Renal pelvis (tissue), 4 donors: ENCODE measurements around the gene MFRP. TPM values are rescaled to one million over a fixed set of nuclear protein-coding genes. Genes with fewer than 3 reads are reported as not detected.

Experiments used
- DNase-seq: peaks from one replicate; pipeline ENCODE4 v3.0.0-alpha.2; 2013
- polyA plus RNA-seq, 3 donors: library from polyadenylated mRNA; unstranded; fragments of 120-200 nt; gene quantifications; one replicate each; pipeline ENCODE4 v1.2.1, GENCODE V29; 2013; ENCODE audit not compliant: insufficient read length in 3 of 3

MFRP gene
- polyA plus RNA-seq, 3 donors = not detected

DNA sequence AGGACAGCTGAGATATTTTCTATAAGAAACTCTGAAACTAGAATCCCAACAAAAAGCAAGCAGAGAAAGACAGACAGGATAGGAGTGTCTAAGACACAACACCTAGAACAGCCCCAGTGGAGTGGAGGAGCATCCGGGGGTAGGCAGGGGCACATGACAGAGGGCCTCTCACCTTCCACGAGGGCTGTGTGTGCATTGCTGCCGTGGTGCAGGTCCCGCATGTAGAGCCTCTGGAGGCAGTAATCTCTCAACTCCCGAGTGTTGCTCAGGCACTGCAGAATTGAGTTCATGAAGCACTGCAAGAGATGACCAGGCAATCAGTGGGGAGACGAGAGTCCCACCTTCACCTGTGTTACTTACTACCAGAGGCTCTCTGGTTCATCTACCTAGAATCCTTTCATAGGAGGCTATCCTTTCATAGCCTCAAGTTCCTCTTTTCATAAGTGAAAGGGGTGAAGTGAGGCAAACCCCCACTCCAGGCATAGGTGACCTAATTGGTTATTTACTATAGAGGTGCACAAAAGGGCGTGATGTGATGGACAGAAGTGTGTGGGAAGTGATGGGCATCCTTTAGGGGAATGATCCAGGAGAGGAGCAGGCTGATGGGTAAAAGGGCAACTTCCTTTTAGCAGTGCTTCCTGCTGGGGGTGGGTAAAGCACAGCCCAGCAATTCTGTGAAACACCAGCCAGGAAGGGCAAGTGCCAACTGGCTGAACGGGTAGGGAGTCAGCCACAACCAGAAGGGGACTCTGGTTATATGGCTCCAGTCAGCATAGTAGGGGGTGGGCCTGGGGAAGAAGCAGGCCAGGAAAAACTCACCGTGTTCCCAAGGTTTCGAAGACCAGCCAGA is 13.1 kb upstream of the MFRP start:
- no peak for DNase-seq

- DNase-seq = no peak
Measured at GRCh38 chr11:119357074-119357473, 10.6 kb upstream of the MFRP start.

DNA sequence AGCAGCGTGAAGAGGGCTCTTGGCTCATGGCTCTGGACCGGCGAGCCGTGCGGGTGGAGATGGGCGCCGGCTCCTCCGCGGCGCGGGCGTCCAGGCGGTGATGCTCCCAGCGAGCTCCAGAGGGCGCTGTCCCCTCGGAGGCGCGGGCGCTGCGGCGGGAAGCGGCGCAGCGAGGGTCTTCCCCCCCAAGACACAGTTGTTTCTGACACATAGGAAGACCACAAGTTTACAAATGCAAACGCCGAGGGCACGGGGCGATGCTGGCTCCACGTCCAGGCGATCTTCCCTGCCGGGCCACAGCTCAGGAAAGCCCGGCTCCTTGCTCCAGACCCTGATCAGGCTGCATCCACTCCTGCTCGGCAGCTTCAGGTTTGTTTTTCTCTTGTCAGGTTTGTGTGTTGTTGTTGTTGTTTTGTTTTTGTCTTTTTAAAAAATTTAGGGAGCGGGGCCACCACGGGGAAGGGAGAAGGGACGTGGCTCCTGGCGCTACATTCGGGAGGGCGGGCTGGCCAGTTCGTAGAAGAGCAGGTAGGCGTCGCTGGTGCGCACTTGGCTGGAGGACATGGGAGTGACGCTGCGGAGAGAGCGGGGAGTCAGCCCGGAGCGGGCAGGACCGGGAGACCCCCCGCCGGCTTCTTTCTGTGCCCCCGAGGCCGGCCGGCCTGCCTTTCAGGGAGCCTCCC is 10.0 kb upstream of the MFRP start:
- peak; percentile 82 for DNase-seq

- DNase-seq = no peak
Measured at GRCh38 chr11:119355091-119355843, 8.8 kb upstream of the MFRP start.

DNA sequence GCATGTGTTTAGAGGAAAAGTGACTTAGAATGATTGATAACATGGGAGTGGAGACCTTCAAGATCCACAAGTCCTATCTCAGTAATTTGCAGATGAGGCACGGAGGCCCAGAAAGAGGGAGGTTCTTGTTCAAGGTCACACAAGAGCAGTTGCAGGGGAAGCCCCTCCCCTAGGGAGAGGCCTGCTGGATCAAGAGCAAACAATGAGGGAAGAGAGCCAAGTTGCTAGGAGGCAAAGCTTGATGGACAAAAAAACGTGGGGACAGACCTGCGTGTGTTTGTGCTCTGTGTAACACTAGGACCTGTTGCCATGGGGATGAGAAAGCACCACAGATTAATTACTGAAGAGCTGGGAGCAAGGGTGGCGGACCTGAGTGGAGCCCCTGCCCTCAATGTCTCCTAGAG is 6.4 kb upstream of the MFRP start:
- peak; percentile 72 for DNase-seq

DNA sequence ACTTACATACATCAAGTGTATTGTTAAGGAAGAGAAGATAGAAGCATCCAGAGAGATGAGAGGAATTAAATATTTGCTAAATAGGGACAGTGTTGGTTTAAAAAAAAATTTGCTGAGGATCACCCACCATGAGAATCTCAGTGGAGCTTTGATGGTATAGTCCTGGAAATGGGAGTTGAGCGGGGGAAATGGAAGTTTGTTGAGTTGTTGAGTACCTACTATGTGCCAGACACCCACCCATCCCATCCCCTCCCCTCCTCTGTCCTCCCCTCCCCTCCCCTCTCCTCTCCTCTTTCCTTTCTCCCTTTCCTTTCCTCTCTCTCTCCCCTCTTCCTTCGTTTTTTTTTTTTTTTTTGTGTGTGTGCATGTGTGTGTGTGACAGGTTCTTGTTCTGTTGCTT is 4.7 kb upstream of the MFRP start:
- no peak for DNase-seq

GRCh38 chr11:119350302-119350701 is 3.8 kb upstream of the MFRP start:
- no peak for DNase-seq

DNA sequence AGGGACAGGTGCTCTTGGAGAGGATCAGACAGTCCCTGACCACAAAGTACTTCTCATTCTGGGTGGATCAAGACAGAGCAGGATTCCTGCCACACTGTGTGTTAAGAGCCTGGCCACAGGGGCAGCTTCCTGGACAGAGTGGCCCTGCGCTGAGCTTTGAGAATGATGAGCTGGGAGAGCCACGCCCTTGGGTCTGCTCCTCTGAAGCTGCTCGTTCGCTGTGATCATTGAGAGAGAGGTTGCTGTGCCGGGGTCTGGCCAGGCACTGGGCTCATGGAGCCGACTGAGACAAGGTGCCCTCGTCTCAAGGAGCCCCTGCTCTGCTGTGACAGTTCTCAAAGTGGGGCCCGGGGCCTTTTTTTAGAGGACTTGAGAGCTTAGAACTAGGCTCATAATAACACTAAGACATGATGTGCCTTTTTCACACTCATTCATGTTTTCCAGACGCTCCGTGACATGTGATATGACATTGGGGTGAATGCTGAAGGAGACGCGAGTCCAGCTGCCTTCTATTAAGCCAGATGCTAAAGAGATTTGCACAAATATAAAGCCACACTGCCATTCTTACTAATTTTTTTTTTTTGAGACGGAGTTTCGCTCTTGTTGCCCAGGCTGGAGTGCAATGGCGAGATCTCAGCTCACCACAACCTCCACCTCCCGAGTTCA is 1.6 kb upstream of the MFRP start:
- no peak for DNase-seq

GRCh38 chr11:119347242-119347641 is 737 bp upstream of the MFRP start:
- no peak for DNase-seq

DNA sequence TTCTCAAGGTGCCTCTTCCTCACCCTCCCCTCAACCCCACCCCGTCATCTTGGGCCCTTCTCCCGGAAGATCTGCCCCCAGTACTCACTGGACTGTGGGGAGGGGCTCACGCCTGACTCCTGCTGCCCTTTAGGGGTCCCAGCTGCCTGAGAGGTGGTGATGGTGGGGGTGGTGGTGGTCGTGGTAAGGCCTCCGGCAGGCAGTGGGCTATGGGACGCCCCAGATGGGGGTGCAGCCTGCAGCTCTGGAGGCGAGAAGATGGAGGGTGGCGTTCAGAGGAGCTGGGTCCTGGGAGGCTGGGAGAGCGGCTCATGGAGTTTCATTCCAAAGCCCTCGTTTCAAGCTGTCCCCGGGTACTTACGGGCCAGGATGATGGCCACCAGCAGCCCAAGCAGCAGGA is 820 bp downstream of the MFRP start:
- no peak for DNase-seq

DNA sequence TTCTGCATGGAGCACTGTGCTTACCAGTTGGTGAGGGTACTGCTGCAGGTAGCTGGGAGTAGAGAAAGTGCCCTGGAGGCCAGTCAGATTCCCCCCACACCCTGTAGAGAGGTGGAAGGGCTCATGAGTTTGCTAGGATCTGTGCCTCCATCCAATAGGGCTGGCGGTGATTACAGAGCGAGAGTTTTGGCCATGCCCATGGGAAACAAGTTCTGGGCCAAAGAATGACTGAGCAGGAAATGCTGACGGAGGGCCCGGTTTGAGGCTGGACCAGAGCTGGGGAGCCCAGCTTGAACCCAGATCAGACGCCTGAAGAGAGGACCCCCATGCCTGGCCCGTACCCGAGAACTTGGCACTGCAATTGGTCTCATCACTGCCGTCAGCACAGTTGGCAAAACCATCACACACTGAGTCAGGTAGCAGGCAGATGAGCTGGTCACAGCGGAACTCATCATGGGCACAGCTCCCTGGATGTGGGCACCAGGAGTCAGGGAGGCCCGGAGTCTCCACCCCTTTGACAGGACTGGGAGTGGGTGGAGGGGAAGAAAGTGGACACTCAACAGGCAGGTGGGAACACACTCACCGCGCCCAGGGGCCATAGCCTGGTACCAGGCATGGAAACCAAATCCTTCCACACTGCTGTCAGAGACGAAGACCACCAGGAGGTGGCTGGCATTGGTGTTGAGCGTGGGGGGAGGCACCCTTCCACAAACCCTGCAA is 2.1 kb downstream of the MFRP start:
- DNase-seq = no peak

DNA sequence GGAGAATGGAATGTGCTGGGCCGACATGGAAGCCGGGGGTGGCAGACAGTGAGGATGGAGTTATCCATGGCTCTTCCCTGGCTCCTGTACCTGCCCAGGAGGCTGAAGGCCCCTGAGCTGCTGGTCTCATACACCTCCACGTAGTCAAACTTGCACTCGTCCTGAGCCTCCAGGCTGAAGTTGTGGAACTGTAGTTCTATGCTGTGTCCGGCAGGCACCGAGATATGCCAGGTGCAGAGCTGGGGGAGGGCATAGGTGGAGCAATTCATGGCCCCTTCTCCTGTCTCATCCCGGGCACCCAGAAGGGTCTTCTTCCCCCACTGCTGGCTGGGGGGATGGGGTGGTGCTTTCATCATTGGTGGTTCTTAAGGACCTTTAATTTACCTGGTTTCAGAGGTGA is 2.8 kb downstream of the MFRP start:
- DNase-seq = no peak

DNA sequence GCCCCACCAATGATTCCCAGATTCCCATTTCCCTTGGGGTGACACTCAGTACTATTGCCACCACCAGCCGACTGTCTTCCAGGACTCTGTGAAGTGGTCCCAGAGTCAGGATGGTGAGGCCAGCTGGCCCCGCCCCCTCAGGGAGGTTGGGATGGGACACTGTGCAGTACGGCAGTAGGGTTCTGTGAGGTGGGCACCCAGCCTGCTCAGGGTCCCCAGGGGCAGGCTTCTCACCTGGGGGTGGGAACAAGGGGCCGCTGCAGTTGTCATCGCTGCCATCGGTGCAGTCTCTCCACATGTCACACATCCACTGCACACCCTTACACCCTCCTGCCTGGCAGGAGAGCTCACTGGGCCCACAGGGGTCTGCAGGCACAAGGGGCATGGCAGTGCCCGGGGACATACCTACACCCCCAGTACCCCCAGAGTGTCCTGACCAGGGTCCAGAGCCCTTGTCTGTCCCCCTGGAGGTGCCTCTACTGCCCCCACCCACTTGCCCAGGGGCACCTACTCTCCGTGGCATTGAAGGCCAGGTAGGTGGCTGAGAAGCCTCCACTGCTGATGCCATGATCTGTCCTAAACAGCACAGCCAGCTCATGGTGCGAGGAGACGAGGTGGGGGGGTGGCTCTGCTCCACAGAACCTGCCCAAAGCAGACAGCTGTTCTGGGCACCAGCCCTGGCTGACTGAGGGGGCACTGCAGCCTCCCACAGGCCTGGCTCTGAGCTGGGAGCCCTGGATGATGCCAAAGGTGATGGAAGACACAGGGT is 4.0 kb downstream of the MFRP start:
- DNase-seq = no peak

DNA sequence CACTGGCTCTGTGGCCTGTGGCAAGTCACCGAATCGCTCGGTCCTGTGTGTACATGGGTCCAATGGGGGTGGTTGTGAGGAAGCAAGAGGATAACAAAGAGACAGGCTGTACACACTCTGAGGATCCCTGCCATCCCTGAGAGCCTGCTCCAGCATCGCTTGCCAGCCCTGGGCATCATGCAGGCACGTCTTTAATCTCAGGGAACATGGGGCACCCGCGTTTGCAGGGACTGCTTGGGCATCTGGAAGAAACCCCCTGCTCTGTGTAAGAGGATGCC is 4.5 kb downstream of the MFRP start:
- DNase-seq = no peak

- DNase-seq = no peak
Measured at GRCh38 chr11:119341222-119342022, 5.1 kb downstream of the MFRP start.

DNA sequence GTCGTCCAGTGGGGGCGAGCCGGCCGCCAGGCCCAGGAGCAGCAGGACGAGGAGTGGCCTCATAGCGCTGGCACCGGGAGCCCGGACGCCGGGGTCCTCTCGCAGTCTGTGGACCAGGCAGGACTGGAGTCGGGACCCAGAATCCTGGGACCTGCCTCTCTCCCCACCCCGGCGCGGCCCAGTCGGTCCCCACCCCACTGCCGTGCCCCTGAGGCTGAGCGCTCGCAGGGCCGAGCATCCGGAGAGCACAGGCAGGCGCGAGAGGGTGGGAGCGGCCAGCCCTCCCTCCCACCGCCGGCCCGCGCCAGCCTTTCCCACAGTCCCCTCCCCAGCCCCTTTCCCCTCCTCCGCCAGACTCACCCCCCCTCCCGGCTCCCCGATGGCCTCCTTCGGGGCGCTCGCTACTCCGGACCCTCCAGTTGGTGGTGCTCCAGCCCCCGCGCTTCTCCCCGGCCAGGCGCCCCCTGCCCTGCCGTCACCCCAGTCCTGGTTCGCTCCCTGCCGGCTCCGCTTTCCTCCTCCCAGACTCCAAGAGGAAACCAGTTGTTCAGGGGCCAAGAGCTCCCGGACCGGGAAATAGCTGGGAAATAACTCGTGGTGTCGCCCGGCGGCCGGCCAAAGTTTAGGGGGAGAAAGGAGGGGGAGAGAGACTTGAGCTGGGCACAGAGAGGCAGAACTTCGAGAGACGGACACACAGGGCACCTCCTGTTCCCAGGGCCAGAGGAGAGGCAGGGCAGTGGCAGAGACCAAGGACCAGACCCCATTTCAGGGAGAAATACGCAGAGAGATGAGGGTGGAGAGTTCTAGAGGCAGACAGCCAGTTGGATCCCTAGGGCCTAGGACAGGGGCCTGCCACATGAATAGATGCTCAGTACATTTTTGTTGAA is 5.9 kb downstream of the MFRP start, which contains the start of gene C1QTNF5:
Gene C1QTNF5 (minus strand): TSS at position 549 of the 887 bp plus-strand sequence. CDS start 486 bp downstream, at position 63.
- DNase-seq = peak; percentile 82

DNA sequence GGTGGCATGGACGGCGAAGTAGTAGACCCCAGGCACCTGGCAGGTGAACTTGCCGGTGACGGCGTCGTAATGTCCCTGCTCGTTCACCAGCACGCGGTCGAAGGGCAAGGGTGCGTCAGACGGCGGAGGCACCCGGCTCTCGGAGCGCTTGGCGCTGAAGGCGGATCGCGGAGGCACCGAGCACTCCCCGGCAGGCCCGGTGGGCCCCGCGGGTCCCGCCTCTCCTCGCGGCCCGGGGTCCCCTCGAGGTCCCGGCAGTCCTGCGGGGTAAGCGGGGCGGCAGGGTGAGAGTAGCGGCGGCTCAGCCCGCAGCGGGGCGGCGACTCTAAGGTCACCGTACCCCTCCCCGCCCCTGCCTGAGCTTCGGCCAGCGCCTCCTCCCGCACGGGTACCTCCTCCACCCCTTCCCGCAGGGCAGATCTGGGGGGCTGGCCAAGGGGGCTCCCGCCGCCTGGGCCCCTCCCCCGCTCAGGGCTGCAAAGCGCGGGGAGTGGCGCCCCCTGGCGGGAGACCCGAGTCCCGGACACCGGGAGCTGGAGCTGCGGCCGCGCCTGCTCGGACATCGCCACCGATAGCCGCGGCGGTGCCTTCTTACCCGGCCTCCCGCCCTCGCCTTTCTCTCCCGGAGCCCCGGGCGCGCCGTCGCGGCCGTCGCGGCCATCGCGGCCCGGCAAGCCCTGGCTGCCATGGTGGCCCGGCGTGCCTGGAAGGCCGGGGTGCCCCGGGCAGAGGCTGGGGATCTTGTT is 6.7 kb downstream of the MFRP start:
- DNase-seq = no peak

DNA sequence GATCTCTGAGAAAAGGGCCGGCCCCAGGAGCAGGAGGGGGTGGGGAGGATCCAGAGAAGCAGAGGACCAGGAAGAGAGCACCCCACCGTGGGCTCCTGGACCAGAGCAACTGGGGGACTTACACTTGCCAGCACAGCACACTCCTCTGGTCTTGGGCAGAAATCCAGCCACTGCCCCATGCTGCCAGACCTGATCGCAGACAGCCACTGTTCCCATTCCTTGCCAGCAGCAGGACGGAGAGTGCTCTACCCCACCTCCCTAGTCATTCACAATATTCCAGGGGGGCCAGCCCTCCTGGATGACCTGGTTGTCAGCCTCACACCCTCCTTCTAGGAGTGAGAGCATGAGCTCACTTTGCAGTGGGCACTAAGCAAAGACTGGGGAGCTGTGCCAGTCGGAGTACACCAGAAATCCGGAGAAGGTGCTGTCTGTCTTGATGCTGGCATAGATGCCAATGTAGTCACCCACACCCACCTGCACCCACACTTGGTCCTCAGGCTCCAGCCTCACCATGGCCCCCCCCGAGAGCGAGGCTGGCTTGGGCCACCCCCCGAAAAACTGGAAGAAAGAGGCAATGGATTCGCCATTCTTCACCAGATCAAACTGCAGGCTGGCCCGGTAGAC is 7.4 kb downstream of the MFRP start:
- no peak for DNase-seq
